NT2/D1 (cell line): ENCODE results near the gene CPNE5.

Experiments used
- SUZ12 ChIP-seq: IDR thresholded peaks from 2 replicates; pipeline ENCODE4 v1.6.1; 2011; ENCODE audit not compliant: insufficient read length, insufficient read depth; ENCODE audit errors: extremely low read depth
- YY1 ChIP-seq: IDR thresholded peaks from 2 replicates; pipeline ENCODE4 v1.6.1; 2011; ENCODE audit not compliant: insufficient read length, insufficient read depth
- ZNF274 ChIP-seq: IDR thresholded peaks from 2 replicates; pipeline ENCODE4 v1.6.1; 2011; ENCODE audit warnings: mild to moderate bottlenecking, low read depth, low read length

- no peak for TF ChIP-seq SUZ12
- TF ChIP-seq YY1: no peak
- no peak for TF ChIP-seq ZNF274
These were observed 10.8 kb upstream of the CPNE5 start for GRCh38 chr6:36850021-36850420.
